Colonic mucosa (tissue), 4 donors: ENCODE measurements around the gene C3orf62. TPM values are rescaled to one million over a fixed set of nuclear protein-coding genes. Genes with fewer than 3 reads are reported as not detected.

Source experiments
- DNase-seq: peaks from one replicate; pipeline ENCODE4 v3.0.0-alpha.2; 2020
- H3K27ac ChIP-seq: fragments of 200-600 bp; one replicate; pipeline ENCODE4 v1.8.0; 2021
- H3K27me3 ChIP-seq: fragments of 200-600 bp; one replicate; pipeline ENCODE4 v1.8.0; 2021
- H3K36me3 ChIP-seq: fragments of 200-600 bp; one replicate; pipeline ENCODE4 v1.8.0; 2021
- H3K4me1 ChIP-seq: fragments of 200-600 bp; one replicate; pipeline ENCODE4 v1.8.0; 2021; ENCODE audit warnings: mild to moderate bottlenecking
- H3K4me3 ChIP-seq: fragments of 200-600 bp; one replicate; pipeline ENCODE4 v1.8.0; 2021
- H3K9ac ChIP-seq, 2 donors: one replicate each; pipeline ENCODE4 v1.7.0; 2013; ENCODE audit warnings: control low read depth in 2 of 2, low read depth in 2 of 2, low read length in 2 of 2
- H3K9me3 ChIP-seq: fragments of 200-600 bp; one replicate; pipeline ENCODE4 v1.8.0; 2021
- CTCF ChIP-seq: fragments of 200-600 bp; IDR thresholded peaks from one replicate; pipeline ENCODE4 v1.8.0; 2022; ENCODE audit warnings: antibody characterized with exemption, mild to moderate bottlenecking
- intact Hi-C: fragments of 100-400 bp; cut with DNase I; formaldehyde crosslinking; loops from one replicate; pipeline ENCODE4 v1.14.1; 2022
- total RNA-seq, 2 donors: library from RNA; stranded (reverse); fragmentation: NEBNext Ultra II Directional in 1 of 2; extraction: Animal tissue kit (Norgen Biotek cat#: 25700) in 1 of 2; gene quantifications; one replicate each; pipeline ENCODE4 v1.2.1, GENCODE V29; 2021
- donor health status: healthy.
- donor health status: DM: no; HTN: no; CAD: no.
- donor health status: DM: no; HTN: no; CAD: no.

Gene C3orf62
- total RNA-seq, 2 donors from 2014 or later: 3.1 to 4.2 TPM

GRCh38 chr3:49310677-49311076, 33.6 kb upstream of the C3orf62 start:
- no peak overlapping the region for H3K27ac ChIP-seq
- H3K27me3 ChIP-seq: no peaks in the 10 kb centered on the region
- H3K4me1 ChIP-seq: no peaks in the 10 kb centered on the region
- H3K9me3 ChIP-seq: no peaks in the 10 kb centered on the region
- intact Hi-C loops: no loop called here
- no peak overlapping the region for H3K9ac ChIP-seq
- no peak overlapping the region for H3K4me3 ChIP-seq
- TF ChIP-seq CTCF: no peak
- DNase-seq: no peak
- peaks cover 3% of the 10 kb centered on the region for H3K36me3 ChIP-seq

- intact Hi-C loops: no loop called here
- Histone ChIP-seq H3K27ac (no peak overlapping the region), H3K4me3 (no peak overlapping the region), H3K4me1 (no peaks in the 10 kb centered on the region), H3K36me3 (peaks cover 11% of the 10 kb centered on the region), H3K9ac (no peak overlapping the region), H3K9me3 (no peaks in the 10 kb centered on the region), H3K27me3 (no peaks in the 10 kb centered on the region)
- no peak for TF ChIP-seq CTCF
- DNase-seq: no peak
These were observed 28.6 kb upstream of the C3orf62 start for GRCh38 chr3:49305608-49306007.

DNA sequence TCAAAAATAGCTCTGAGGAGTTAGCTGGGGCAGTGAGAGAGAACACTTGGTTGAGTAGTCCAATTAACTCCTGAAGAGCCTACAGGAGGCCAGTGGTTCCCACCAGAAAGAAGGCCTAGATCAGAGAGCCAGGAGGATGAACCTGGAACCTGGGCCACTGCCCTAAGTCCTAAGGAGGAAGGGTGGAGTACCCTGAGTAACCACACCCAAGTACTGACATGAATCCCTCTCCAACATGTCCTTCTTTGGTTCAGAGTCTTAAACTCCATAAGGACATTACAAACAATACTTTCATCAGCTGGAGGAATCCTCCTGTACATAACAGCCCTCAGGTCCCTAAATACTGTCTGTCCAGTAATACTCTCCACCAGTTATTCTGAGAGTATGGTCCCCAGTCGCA, 25.6 kb upstream of the C3orf62 start:
- no peak for DNase-seq
- TF ChIP-seq CTCF: no peak

DNA sequence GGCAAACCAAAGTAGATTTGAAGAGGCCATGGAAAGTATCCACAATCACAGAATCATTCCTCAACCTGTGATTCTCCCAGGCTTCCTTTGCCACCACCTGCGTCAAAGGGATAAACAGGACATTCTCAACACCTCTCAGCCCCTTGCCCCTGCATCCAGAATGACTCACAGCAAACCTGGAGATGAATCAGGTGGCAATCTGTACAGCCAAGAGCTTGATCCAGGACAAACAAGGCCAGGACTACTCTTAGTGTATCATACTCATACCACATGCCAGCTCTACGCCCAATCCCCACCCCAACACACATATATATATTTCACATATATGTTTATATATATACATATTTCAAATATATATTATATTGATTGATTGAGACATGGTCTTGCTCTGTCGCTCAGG, 23.6 kb upstream of the C3orf62 start:
- no peaks in the 10 kb centered on the region for H3K4me1 ChIP-seq
- TF ChIP-seq CTCF: no peak
- H3K4me3 ChIP-seq: no peak overlapping the region
- H3K27me3 ChIP-seq: no peaks in the 10 kb centered on the region
- no peak for DNase-seq
- H3K36me3 ChIP-seq: peaks cover 28% of the 10 kb centered on the region
- H3K27ac ChIP-seq: no peak overlapping the region
- intact Hi-C loops: no loop called here
- no peak overlapping the region for H3K9ac ChIP-seq
- no peaks in the 10 kb centered on the region for H3K9me3 ChIP-seq

More for the DNA sequence above, 25.6 kb upstream of the C3orf62 start:
- Histone ChIP-seq H3K9me3 (no peaks in the 10 kb centered on the region), H3K27ac (no peak overlapping the region), H3K4me3 (no peak overlapping the region), H3K36me3 (peaks cover 22% of the 10 kb centered on the region), H3K27me3 (no peaks in the 10 kb centered on the region), H3K9ac (no peak overlapping the region), H3K4me1 (no peaks in the 10 kb centered on the region)
- intact Hi-C loops: no loop called here

DNA sequence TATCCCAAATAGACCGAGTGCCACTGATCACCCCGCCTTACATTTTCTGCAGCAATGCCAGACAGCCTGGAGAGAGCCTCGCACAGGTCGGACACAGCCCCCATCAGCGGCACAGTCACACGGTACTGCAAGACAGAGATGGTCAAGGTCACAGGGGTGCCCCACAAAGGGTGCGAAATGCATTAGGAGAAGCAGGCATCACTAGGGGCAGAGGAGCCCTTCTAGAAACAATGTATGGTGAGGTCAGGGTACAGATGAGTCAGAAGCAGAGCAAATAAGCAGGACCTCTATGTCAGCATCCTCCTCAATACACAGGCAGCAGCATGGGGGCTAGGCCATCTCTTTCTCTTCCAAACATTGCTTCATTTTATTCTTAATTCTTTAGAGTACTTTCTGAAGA, 21.5 kb upstream of the C3orf62 start:
- Histone ChIP-seq H3K36me3 (peaks cover 36% of the 10 kb centered on the region), H3K27ac (no peak overlapping the region), H3K4me1 (no peaks in the 10 kb centered on the region), H3K27me3 (no peaks in the 10 kb centered on the region), H3K9ac (no peak overlapping the region), H3K4me3 (no peak overlapping the region), H3K9me3 (no peaks in the 10 kb centered on the region)
- no peak for TF ChIP-seq CTCF
- intact Hi-C loops: loop anchor here (5.0 kb wide), 1 partner anchor 149 kb away; no protein-coding TSS in a partner anchor
- DNase-seq: no peak
